Activated B cell treated with CpG ODN at 0.5 μM for 24 hours (primary cell): Measurements from ENCODE around the gene PSMB10. TPM values are rescaled to one million over a fixed set of nuclear protein-coding genes. Genes with fewer than 3 reads are reported as not detected.
A peak's percentile ranks its signal among the peaks of the same experiment; 100 is the strongest.

Source experiments
- ATAC-seq: fragments of 200-7000 bp; cut with Tn5 transposase; one replicate; pipeline ENCODE4 v1.10.0; 2021; ENCODE audit warnings: low read depth, mild to moderate bottlenecking, moderate library complexity
- CTCF ChIA-PET: fragments of 350-600 bp; sonication (Branson Sonifier 250); formaldehyde crosslinking; loops from one replicate; lab custom pipeline; 2021; ENCODE audit warnings: antibody characterized with exemption; lab: Charles Lee
- POLR2A ChIA-PET: fragments of 350-600 bp; sonication (Branson Sonifier 250); formaldehyde crosslinking; loops from one replicate; lab custom pipeline; 2021; ENCODE audit warnings: antibody characterized with exemption; lab: Charles Lee
- DNase-seq: peaks from one replicate; pipeline ENCODE4 v3.0.0; 2022
- H3K27ac Mint-ChIP-seq: one replicate; pipeline ENCODE4 v1.8.0; 2020; ENCODE audit warnings: mixed read lengths
- H3K27me3 Mint-ChIP-seq: one replicate; pipeline ENCODE4 v1.8.0; 2021; ENCODE audit warnings: mixed read lengths
- H3K36me3 Mint-ChIP-seq: one replicate; pipeline ENCODE4 v1.8.0; 2021; ENCODE audit warnings: low read depth, mixed read lengths
- H3K4me1 Mint-ChIP-seq: one replicate; pipeline ENCODE4 v1.8.0; 2021; ENCODE audit warnings: mixed read lengths
- H3K4me3 Mint-ChIP-seq: one replicate; pipeline ENCODE4 v1.8.0; 2020; ENCODE audit warnings: mild to moderate bottlenecking, mixed read lengths
- H3K9me3 Mint-ChIP-seq: one replicate; pipeline ENCODE4 v1.8.0; 2020; ENCODE audit warnings: mixed read lengths
- CTCF ChIP-seq: fragments of 200-600 bp; IDR thresholded peaks from one replicate; pipeline ENCODE4 v1.8.0; 2022; ENCODE audit warnings: antibody characterized with exemption, mild to moderate bottlenecking
- intact Hi-C: fragments of 100-400 bp; cut with micrococcal nuclease; formaldehyde crosslinking; loops from one replicate; pipeline ENCODE4 v1.15.1; 2024
- total RNA-seq: library from RNA; stranded (reverse); gene quantifications from 2 replicates; pipeline ENCODE4 v1.2.3, GENCODE V29; 2022

PSMB10 gene
- total RNA-seq, 1 donor from 2014 or later: 202 TPM

GRCh38 chr16:67928561-67929364, 7.9 kb downstream of the PSMB10 start:
- intact Hi-C loops: loop anchor here (1.0 to 2.0 kb wide), 7 partner anchors 45 to 434 kb away; no protein-coding TSS in a partner anchor
- peak; percentile 43 for TF ChIP-seq CTCF

GRCh38 chr16:67928147-67928546, 8.5 kb downstream of the PSMB10 start:
- Mint-ChIP-seq H3K4me1 (peaks cover 36% of the 10 kb centered on the region), H3K27ac (no peak overlapping the region), H3K9me3 (no peaks in the 10 kb centered on the region), H3K4me3 (no peak overlapping the region), H3K36me3 (peaks cover 48% of the 10 kb centered on the region), H3K27me3 (no peaks in the 10 kb centered on the region)
- CTCF ChIA-PET: interaction anchor here (0.9 to 2.3 kb wide), 9 partner anchors 9 to 447 kb away, joined by 3 to 12 read pairs (median 3); partner anchors contain the start of gene ATP6V0D1
- ATAC-seq (no peak), DNase-seq (no peak)
- POLR2A ChIA-PET: interaction anchor here (0.6 kb wide), 2 partner anchors 8 to 164 kb away, joined by 3 read pairs; partner anchors contain the start of gene PSMB10
- no peak for TF ChIP-seq CTCF
- intact Hi-C loops: loop anchor here (1.0 to 2.0 kb wide), 7 partner anchors 45 to 434 kb away; no protein-coding TSS in a partner anchor

More at GRCh38 chr16:67928561-67929364, 7.9 kb downstream of the PSMB10 start:
- H3K27me3 Mint-ChIP-seq: no peaks in the 10 kb centered on the region
- no peaks in the 10 kb centered on the region for H3K9me3 Mint-ChIP-seq
- POLR2A ChIA-PET: interaction anchor here (0.6 to 0.8 kb wide), 3 partner anchors 8 to 163 kb away, joined by 3 to 4 read pairs (median 3); partner anchors contain the start of gene PSMB10
- H3K27ac Mint-ChIP-seq: no peak overlapping the region
- no peak overlapping the region for H3K4me3 Mint-ChIP-seq
- CTCF ChIA-PET: interaction anchor here (0.7 to 2.3 kb wide), 10 partner anchors 10 to 447 kb away, joined by 3 to 12 read pairs (median 3); partner anchors contain the start of gene ATP6V0D1
- peak; percentile 90 for ATAC-seq
- peaks cover 36% of the 10 kb centered on the region for H3K4me1 Mint-ChIP-seq
- DNase-seq: peak; percentile 64
- H3K36me3 Mint-ChIP-seq: peaks cover 52% of the 10 kb centered on the region

GRCh38 chr16:67927131-67927941, 9.3 kb downstream of the PSMB10 start:
- ATAC-seq: no peak
- H3K27me3 Mint-ChIP-seq: no peaks in the 10 kb centered on the region
- POLR2A ChIA-PET: interaction anchor here (3.0 kb wide), 1 partner anchor 8 kb away, joined by 18 read pairs; the partner anchor contains the start of gene PSMB10

GRCh38 chr16:67926181-67926750, 10.4 kb downstream of the PSMB10 start:
- Mint-ChIP-seq H3K36me3 (peaks cover 41% of the 10 kb centered on the region), H3K4me3 (no peak overlapping the region), H3K27ac (peak overlapping the region; percentile 56), H3K27me3 (no peaks in the 10 kb centered on the region), H3K4me1 (peaks cover 34% of the 10 kb centered on the region), H3K9me3 (no peaks in the 10 kb centered on the region)
- no peak for TF ChIP-seq CTCF
- intact Hi-C loops: no loop called here
- ChIA-PET POLR2A (interaction anchor here (0.6 to 3.0 kb wide), 5 partner anchors 9 to 436 kb away, joined by 3 to 18 read pairs (median 4); partner anchors contain the start of genes PSKH1 and PSMB10), CTCF (interaction anchor here (1.0 to 3.1 kb wide), 4 partner anchors 11 to 114 kb away, joined by 3 to 11 read pairs (median 6); partner anchors contain the start of gene PSMB10)
- ATAC-seq (no peak), DNase-seq (no peak)

More at GRCh38 chr16:67927131-67927941, 9.3 kb downstream of the PSMB10 start:
- Mint-ChIP-seq H3K27ac (no peak overlapping the region), H3K9me3 (no peaks in the 10 kb centered on the region), H3K4me1 (peaks cover 35% of the 10 kb centered on the region), H3K36me3 (peaks cover 46% of the 10 kb centered on the region), H3K4me3 (no peak overlapping the region)
- no peak for DNase-seq
- intact Hi-C loops: no loop called here
- CTCF ChIA-PET: interaction anchor here (1.0 to 3.1 kb wide), 5 partner anchors 9 to 113 kb away, joined by 3 to 12 read pairs (median 4); partner anchors contain the start of gene PSMB10
- no peak for TF ChIP-seq CTCF
